ENCODE data around the gene DNLZ. TPM values are rescaled to one million over a fixed set of nuclear protein-coding genes. Genes with fewer than 3 reads are reported as not detected.

DNLZ gene
- total and polyA plus RNA-seq, 10 donors, result 15.8 to 29.8 (median 22.3) TPM

DNA sequence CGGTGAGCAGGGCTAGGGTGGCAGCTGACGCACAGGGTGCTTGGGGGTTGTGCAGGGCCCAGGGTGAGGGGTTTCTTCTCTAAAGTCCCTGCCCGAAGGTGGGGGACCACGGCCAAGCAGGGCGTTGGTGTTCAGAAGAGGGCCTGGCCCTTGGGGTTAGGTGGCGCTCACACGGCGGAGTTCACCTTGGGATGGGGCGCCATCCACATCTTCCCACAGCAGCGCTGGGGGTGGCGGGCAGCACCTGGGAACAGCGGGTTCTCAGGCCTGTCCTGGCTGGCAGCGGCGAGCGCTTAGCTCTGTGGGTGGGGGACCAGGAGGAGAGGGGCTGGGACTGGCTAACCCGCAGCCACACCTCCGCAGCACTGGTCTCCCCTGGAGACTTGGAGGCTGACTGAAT lies 30.1 kb downstream of the DNLZ start:
- no peaks in the 10 kb centered on the region for H3K9me3 ChIP-seq
- DNase-seq, result no peak
- no peak overlapping the region for H3K27ac ChIP-seq
- no peak for TF ChIP-seq POLR2A (IDR thresholded peaks at IDR 0.05)
- no peak overlapping the region for H3K4me3 ChIP-seq
- peaks cover 0 to 11% (median 2%) of the 10 kb centered on the region in 7 donors for H3K27me3 ChIP-seq (replicated peaks in 1 of 7)
- peaks cover 0 to 21% (median 4%) of the 10 kb centered on the region in 6 donors for H3K36me3 ChIP-seq
- 84 to 98% (median 93%) methylated on average over 13 to 17 of the region's 17 CpGs for WGBS, 5 donors
- H3K4me1 ChIP-seq, result peaks cover 2 to 23% (median 10%) of the 10 kb centered on the region in 6 donors
- intact Hi-C loops (cut with DNase I; ENCODE audit: low total_unique reads), result no loop called here

DNA sequence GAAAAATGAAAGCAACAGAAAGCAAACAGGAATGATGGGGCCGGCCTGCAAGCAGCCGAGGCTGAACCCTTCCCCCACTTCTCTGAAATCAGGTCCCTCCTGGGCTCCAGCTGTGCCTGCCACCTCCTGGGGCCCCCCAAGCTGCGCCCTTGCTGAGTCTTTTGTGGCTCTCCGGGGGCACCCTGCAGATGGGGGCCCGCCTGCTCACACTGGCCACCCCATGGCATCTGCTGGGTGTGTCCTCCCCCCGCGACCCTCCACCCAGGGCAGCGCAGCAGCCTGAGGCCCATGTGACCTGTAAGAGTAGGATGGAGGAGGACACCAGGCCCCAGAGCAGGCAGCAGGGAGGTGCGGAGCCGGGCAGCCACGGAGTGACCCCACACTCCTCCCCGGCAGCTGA lies 30.5 kb downstream of the DNLZ start:
- peaks cover 0 to 15% (median 7%) of the 10 kb centered on the region in 7 donors for H3K27me3 ChIP-seq (replicated peaks in 1 of 7)
- TF ChIP-seq POLR2A (IDR thresholded peaks at IDR 0.05) (no peak), POLR2AphosphoS5 (IDR thresholded peaks at IDR 0.05) (no peak)
- TF ChIP-seq, protein P1, sequence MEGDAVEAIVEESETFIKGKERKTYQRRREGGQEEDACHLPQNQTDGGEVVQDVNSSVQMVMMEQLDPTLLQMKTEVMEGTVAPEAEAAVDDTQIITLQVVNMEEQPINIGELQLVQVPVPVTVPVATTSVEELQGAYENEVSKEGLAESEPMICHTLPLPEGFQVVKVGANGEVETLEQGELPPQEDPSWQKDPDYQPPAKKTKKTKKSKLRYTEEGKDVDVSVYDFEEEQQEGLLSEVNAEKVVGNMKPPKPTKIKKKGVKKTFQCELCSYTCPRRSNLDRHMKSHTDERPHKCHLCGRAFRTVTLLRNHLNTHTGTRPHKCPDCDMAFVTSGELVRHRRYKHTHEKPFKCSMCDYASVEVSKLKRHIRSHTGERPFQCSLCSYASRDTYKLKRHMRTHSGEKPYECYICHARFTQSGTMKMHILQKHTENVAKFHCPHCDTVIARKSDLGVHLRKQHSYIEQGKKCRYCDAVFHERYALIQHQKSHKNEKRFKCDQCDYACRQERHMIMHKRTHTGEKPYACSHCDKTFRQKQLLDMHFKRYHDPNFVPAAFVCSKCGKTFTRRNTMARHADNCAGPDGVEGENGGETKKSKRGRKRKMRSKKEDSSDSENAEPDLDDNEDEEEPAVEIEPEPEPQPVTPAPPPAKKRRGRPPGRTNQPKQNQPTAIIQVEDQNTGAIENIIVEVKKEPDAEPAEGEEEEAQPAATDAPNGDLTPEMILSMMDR (IDR thresholded peaks at IDR 0.05 in 8 of 11, conservative IDR thresholded peaks at IDR 0.05 in 3 of 11), result no peak
- H3K4me3 ChIP-seq, result no peak overlapping the region
- no peak for DNase-seq
- WGBS, 5 donors, result 75 to 87% (median 83%) methylated on average over 8 to 12 of the region's 12 CpGs
- H3K36me3 ChIP-seq, result peaks cover 0 to 17% (median 4%) of the 10 kb centered on the region in 6 donors
- no peak overlapping the region for H3K27ac ChIP-seq
- H3K4me1 ChIP-seq, result peaks cover 7 to 27% (median 15%) of the 10 kb centered on the region in 6 donors
- intact Hi-C loops (cut with DNase I; ENCODE audit: low total_unique reads), result no loop called here
- H3K9me3 ChIP-seq, result no peaks in the 10 kb centered on the region

DNA sequence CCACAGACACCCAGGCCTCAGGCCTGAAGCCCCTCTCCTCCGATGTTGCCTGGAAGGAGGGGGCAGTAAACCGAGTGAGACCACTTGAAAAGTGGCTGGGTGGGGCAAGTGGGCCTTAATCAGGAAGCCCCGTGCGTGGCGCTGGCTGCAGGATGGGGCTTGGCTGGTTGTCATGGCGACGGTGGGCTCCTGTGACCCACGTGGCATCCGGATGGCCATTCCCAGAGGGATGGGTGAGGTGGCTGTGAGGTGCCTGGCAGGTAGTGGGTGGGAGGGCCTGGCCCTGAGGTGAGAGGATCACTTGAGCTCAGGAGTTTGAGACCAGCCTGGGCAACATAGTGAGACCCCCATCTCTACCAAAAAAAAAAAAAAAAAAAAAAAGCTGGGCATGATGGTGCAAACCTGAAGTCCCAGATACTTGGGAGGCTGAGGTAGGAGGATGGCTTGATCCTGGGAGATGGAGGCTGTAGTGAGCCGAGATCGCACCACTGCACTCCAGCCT lies 31.0 kb downstream of the DNLZ start:
- no peak for DNase-seq
- intact Hi-C loops (cut with DNase I; ENCODE audit: low total_unique reads), result no loop called here
- H3K4me3 ChIP-seq, result no peak overlapping the region
- TF ChIP-seq POLR2AphosphoS5 (IDR thresholded peaks at IDR 0.05) (no peak), POLR2A (IDR thresholded peaks at IDR 0.05) (no peak)
- TF ChIP-seq, protein P1 (IDR thresholded peaks at IDR 0.05 in 8 of 11, conservative IDR thresholded peaks at IDR 0.05 in 3 of 11), result no peak
- peaks cover 7 to 32% (median 19%) of the 10 kb centered on the region in 6 donors for H3K4me1 ChIP-seq
- H3K9me3 ChIP-seq, result no peaks in the 10 kb centered on the region
- H3K27me3 ChIP-seq (replicated peaks in 1 of 7), result peaks cover 0 to 20% (median 11%) of the 10 kb centered on the region in 7 donors
- no peak overlapping the region for H3K27ac ChIP-seq
- 78 to 89% (median 79%) methylated on average over 9 to 11 of the region's 11 CpGs for WGBS, 5 donors
- H3K36me3 ChIP-seq, result peaks cover 0 to 14% (median 3%) of the 10 kb centered on the region in 6 donors

DNA sequence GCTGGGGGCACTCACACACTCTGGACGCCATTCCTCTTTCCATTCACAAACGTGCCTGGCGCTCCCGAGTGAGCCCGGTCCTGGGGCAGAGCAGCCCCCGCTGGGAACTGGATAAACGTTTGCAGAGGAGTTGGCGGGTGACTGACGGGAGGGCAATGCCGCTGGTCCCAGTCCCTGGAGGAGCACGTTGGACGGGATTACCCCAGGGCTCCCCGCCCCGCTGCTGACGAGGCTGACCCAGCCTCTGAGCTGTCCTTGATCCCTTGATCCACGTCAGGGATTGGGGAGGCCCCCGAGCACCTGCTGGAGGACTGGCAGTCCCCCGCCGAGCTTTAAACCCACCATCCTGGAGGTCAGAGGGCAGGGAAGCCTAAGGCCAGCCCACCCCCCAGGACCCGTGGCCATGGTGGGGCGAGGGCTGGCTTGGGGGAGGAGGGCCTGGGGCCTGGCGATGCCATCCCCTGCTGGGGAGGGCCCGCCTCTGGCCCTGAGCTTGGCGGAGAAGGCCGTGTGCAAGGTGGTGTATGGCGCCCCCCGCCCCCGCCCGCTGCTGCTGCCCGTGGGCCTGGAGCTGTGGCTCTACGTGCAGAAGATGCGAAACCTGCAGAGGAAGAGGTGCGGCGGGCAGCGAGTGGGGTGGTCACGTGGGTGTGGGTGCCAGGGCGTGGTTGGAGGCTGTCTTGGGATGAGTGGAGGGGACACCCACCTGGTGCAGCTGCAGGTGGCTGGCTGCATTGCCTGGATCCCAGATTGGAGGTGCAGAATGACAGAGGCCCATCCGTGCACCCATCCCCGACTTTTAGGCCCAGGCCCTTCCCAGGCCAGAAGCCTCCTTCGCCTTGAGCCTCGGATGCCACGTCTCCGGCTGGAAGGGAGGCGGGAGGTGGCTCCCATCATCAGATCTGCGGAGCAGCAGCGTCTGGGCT lies 31.7 kb downstream of the DNLZ start:
- H3K9me3 ChIP-seq, result no peaks in the 10 kb centered on the region

More for the DNA sequence above, 31.7 kb downstream of the DNLZ start:
- intact Hi-C loops (cut with DNase I; ENCODE audit: low total_unique reads), result no loop called here
- TF ChIP-seq POLR2AphosphoS5 (IDR thresholded peaks at IDR 0.05) (peak in 1 of 3 donors; percentile 6), POLR2A (IDR thresholded peaks at IDR 0.05) (no peak)
- TF ChIP-seq, protein P1 (IDR thresholded peaks at IDR 0.05 in 8 of 11, conservative IDR thresholded peaks at IDR 0.05 in 3 of 11), result no peak
- Histone ChIP-seq H3K4me3 (no peak overlapping the region), H3K27me3 (replicated peaks in 1 of 7) (peaks cover 0 to 27% (median 12%) of the 10 kb centered on the region in 7 donors), H3K36me3 (peaks cover 0 to 7% (median 0%) of the 10 kb centered on the region in 6 donors), H3K27ac (no peak overlapping the region), H3K4me1 (peaks cover 9 to 36% (median 22%) of the 10 kb centered on the region in 6 donors)
- 84 to 89% (median 87%) methylated on average over 5 to 46 of the region's 46 CpGs for WGBS, 5 donors
- no peak for DNase-seq

Measured in spleen (tissue), 11 donors.